GM18520 (cell line): Measurements from ENCODE around the gene FSTL1.

Source experiments
- ATAC-seq: cut with Tn5 transposase; IDR thresholded peaks from one replicate; pipeline ENCODE4 v1.9.1; 2021; ENCODE audit not compliant: unreplicated experiment

FSTL1 gene

DNA sequence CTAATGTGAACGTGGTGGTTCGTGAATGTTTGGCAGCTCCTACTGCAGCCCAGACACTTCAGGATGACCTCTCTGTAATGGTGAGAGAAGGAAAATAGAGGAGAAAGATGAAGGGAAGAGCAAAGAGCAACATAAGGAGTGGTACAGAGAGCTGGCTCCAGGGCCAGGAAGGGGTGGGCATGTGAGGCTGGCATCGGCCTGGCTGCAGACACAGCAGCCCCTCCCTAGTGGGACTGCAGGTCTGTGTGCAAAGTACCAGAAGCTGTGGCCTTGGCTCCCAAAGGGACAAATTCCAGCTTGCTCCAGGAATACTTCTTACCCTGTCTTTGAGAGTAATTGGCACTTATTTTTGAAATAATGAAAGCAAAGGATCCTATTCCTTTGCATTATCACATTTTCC is 10.0 kb downstream of the FSTL1 start:
- ATAC-seq: no peak

- no peak for ATAC-seq
These were observed 10.6 kb downstream of the FSTL1 start for GRCh38 chr3:120440001-120440703.

DNA sequence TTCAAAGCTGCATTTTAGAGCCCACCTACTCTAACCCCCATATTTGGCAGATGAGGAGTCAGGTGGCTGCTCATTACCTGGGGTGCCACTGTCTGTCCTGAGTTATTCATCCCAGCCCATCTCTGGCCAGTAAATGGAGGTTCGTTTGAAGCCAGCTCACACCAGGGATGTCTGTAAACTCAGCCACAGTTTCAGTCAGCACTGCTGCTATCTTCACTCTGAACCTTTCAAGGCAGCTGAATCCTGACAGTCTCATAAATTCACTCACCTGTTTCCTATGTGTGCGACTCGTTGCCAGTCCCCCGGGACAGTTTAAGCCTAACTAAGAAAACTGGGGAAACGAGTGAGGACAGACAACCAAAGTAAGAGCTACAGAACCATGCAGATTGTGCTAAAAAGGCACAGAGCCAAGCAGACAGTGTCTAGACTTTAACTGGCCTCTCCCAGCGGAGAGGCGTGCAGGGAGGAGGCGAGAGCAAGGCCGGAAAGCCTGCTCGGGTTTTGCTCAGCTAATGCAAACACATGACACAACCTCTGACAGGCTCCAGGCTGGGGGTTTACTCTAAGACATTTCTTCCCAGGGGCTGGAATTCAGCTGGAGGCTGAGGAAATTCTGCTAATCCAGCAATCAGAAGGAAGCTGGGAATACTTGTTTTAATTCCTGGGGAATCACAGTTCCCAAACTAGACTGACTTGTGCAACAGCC is 12.0 kb downstream of the FSTL1 start:
- ATAC-seq: no peak

- no peak for ATAC-seq
These were observed 12.6 kb downstream of the FSTL1 start for GRCh38 chr3:120438216-120438615.

DNA sequence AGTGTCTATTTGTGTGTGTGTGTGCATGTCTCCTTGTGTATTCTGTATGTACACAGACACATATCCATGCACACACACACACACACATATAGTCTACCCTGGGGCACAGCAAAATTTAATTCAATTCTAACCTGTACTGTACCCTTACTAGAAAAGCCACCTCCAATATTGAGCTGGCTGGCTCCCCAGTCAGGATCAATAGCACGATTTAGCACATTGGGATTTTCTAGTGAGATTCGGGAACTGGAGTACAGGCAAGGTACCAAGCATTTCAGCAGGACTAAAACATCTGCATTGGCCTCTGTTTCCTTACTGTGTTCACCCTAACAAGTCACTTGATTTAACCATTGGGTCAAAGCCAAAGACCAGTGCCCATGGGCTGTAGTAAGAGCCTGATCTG is 13.2 kb downstream of the FSTL1 start:
- ATAC-seq: no peak

DNA sequence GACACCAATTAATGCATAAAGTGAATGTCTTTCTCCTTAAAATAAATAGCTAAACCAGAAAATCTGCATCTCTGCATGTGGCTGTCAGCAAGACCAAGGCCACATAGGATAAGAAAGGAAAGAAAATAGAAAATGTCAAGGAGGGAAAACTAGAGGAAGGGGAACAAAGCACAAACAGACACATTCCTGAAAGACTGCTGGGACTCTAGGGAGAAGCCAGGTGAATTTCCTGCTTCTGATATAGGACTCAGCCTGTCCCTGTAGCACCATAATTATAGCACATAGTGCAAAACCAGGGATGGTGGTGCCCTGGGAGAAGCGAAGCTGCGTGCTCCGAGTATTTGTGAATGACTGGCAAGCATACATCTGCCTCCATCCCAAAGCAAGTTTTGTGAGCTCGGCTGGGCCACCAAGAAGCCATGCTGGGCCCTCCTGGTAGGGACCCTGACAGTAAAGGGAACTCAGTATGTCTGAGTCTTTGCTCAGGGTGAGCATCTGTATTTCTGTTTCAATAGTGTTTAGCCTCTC is 14.2 kb downstream of the FSTL1 start:
- no peak for ATAC-seq

GRCh38 chr3:120435621-120436020 is 15.2 kb downstream of the FSTL1 start:
- ATAC-seq: no peak

DNA sequence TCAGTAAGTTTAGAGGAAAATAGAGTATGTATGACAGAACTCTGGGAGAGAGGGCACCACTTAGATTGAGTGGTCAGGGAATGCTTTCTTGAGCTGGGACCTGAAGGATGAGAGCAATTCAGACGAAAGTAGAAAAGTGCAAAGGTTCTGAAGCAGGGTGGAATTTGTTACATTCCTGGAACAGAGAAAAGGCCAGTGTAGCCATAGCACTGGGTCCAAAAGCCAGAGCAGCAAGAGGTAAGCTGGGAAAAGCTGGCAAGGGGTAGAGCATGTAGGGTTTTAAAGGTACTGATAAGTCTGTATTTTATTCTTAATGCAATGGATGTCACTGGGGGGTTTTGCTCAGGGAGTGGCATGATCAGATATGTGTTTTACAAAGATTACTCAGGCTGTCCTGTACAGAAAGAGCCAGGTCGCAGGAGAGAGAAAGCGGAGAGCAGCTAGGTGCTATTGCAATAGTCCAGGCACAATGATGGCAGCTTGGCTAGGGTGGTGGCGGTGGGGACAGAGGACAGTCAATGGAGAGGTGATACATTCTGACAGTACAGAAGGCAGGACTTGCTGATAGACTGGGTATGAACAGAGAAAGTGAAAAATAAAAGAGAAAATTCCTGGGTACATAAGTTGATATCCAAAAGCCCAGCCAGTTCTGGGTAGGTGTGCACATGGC is 17.0 kb downstream of the FSTL1 start:
- ATAC-seq: no peak

DNA sequence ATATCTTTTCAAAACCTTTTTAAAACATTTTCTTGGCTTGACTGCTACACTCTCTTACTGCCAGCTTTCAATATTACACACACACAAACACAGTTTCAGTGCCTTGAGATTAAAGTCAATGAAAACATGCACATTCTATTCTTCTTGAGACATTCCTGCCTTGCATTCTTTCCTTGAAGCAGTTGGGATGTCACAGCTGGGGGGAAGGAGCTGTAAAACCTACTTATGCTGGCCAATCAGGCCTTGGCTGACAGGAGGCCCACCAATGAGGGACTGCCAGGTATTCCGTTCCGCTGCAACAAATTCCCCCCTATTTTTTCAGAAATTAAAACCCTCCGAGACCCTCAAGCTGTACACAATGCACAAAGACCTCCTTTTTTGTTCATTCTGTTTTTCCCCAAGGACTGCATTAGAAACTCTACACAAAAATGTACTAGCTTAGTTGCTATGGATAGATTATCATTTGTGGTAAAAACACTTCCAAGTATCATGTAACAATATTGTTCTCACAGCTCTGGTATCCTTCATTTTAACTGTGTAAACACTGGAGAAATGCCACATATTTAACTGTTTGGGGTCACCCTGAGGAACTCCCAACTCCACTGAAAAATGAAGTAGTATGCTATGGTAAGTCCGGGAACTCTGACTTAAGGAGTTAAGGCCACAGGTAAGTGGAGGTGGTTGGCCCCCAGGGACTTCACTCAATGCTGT is 18.5 kb downstream of the FSTL1 start:
- no peak for ATAC-seq

- no peak for ATAC-seq
These were observed 20.9 kb downstream of the FSTL1 start for GRCh38 chr3:120429921-120430361.

DNA sequence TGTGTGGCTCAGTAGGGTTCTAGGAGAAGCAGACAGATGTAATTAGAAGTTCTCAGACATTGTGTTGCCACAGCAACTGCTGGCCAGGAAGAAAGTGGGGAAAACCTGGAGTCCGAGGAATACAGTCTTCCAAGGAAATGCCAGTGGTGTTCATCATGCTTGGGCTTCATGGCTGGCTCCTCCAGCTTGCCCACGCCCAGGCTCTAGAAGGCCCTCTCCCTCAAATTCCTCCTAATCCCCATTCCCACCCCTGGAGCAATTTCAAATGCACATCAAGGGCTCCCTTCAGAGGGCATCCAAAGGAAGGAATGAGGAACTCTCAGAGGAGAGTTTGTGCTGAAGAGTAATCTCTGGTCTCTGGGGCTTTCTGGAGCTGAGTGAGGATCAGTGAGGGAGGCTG is 21.9 kb downstream of the FSTL1 start:
- ATAC-seq: no peak

- no peak for ATAC-seq
These were observed 23.6 kb downstream of the FSTL1 start for GRCh38 chr3:120427201-120427600.

GRCh38 chr3:120425572-120426250 is 25.1 kb downstream of the FSTL1 start:
- no peak for ATAC-seq

- no peak for ATAC-seq
These were observed 25.7 kb downstream of the FSTL1 start for GRCh38 chr3:120424976-120425570.

GRCh38 chr3:120424506-120424905 is 26.3 kb downstream of the FSTL1 start:
- no peak for ATAC-seq

- ATAC-seq: no peak
These were observed 27.4 kb downstream of the FSTL1 start for GRCh38 chr3:120423432-120423831.

DNA sequence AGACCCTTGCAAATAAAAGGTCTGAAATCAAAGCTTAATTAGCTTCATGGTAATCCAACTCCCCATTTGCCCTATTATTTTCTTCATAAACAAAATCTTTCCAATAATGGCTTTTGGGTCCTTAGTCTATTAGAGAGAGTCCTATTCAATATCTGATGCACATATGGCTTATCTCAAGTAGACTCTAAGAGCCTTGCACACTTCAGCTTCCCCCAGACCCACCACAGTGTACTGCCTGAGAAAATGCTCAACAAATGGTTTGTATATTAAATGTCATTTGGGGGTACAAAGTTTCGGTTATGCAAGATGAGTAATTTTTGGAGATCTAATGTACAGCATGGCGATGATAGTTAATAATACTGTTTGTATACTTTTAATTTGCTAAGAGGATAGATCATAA is 28.9 kb downstream of the FSTL1 start:
- ATAC-seq: no peak

- no peak for ATAC-seq
These were observed 29.8 kb downstream of the FSTL1 start for GRCh38 chr3:120420928-120421551.

DNA sequence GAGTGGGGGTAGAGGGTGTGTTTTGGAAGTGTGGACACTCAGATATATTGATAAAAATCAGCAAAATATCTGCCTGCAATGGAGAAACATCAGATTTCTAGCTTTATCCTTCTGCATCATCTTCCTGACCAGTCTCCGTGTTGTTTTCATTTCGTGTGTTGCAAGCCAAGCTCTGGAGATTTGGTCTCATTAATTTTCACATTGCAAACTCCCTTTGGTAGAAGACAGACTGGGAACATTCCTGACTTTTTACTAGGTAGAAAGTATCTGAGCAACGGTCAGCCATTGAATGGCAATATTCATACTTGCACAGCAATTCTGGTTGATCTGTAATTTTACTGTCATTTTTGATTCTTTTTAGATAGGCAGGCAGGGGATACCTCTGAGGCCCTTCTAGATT is 30.4 kb downstream of the FSTL1 start:
- ATAC-seq: no peak

DNA sequence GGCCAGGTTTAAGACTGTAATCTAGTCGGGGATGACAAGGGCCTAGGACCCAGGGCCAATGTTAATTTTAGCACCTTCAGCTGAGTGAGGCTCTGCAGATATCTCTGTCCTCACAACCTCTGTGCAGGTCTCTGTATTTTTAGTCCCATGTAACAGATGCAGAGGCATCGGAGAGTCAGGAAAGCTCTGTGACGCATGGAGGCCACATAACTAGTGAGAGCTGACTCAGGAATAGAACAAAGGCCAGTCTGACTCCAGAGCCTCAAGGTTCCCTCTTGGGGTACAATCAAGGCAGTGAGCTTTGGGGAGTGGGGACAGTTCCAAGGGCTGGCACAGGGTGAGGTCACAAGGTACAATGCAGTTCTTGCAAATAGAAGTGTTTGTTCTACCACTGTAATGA is 31.0 kb downstream of the FSTL1 start:
- ATAC-seq: no peak
